ENCODE measurements around the gene MRPL32. TPM values are rescaled to one million over a fixed set of nuclear protein-coding genes. Genes with fewer than 3 reads are reported as not detected.

The MRPL32 gene
- total and polyA plus RNA-seq, 2 of the 13 experiments (the other 11 are each of a cell fraction or from before 2014, with no cell fraction given): 39.0 to 81.2 TPM

- peak within 1 kb of the TSS; percentile 65 for H3K27ac ChIP-seq (ENCODE audit: extremely low read length, insufficient read depth, low read length)
- peaks cover 49% of the 10 kb centered on the region for H3K4me1 ChIP-seq (ENCODE audit: insufficient read depth, low read length)
- CTCF ChIA-PET (ENCODE audit: low intra/inter-chr PET ratio, low total read pairs): no interaction called here
- no peak for FAIRE-seq
- peak; percentile 92 for ATAC-seq
- intact Hi-C loops (cut with micrococcal nuclease; ENCODE audit: unreplicated experiment): loop anchor here (1.0 to 2.0 kb wide), 2 partner anchors 21 to 23 kb away; partner anchors contain the start of genes MRPL32 and PSMA2
- no peaks in the 10 kb centered on the region for H3K79me2 ChIP-seq (ENCODE audit: insufficient read depth, low read length)
- peak within 1 kb of the TSS; percentile 92 for H3K4me2 ChIP-seq (ENCODE audit: low read depth, low read length)
- H3K27me3 ChIP-seq (ENCODE audit: control insufficient read depth in 1 of 2, insufficient read depth in 2 of 2, low read length in 2 of 2): no peaks in the 10 kb centered on the region; a peak in 1 of 5 replicates
- peak; percentile 90 for DNase-seq (ENCODE audit: low spot score)
- in situ Hi-C loops (cut with HindIII; ENCODE audit: extremely low pct_ligation_motif_present, low pct_unique_long_range_greater_than_20kb): no loop called here
- POLR2A ChIA-PET: interaction anchor here (0.6 to 2.1 kb wide), 7 partner anchors 18 to 941 kb away, joined by 3 to 13 read pairs (median 4); partner anchors contain the start of genes MRPL32, PSMA2 and STK17A
- peak within 1 kb of the TSS; percentile 59 to 93 (median 79) for H3K4me3 ChIP-seq (replicated peaks in 1 of 3; ENCODE audit: insufficient read depth in 1 of 3, low read depth in 2 of 3, low read length in 3 of 3)
- H3K36me3 ChIP-seq (replicated peaks in 1 of 2; ENCODE audit: control insufficient read depth in 1 of 2, insufficient read depth in 2 of 2, low read length in 2 of 2): peaks cover 5 to 12% of the 10 kb centered on the region in 2 experiments; a peak in 3 of 5 replicates
- no peaks in the 10 kb centered on the region for H4K20me1 ChIP-seq (ENCODE audit: insufficient read depth, low read length)
- H2AFZ ChIP-seq (ENCODE audit: low read length): peak within 1 kb of the TSS; percentile 78
- WGBS (ENCODE audit: low lambda C conversion rate): 0% methylated on average over 1 of the region's 95 CpGs
- no peaks in the 10 kb centered on the region for H3K9me3 ChIP-seq (ENCODE audit: low read length)
- peak within 1 kb of the TSS; percentile 78 for H3K9ac ChIP-seq (ENCODE audit: insufficient read depth, low read depth, low read length)
- BruUV-seq (replicated peaks): no TSS peak
- TF ChIP-seq TCF12 (IDR thresholded peaks at IDR 0.05): no peak
- no peak for TF ChIP-seq TCF12 (CRISPR knock-in tag; IDR thresholded peaks at IDR 0.05)
- TF ChIP-seq HOXA7 (CRISPR knock-in tag; IDR thresholded peaks at IDR 0.05): no peak
- TF ChIP-seq EED (CRISPR knock-in tag; IDR thresholded peaks at IDR 0.05): no peak; the same call in 1 of the 2 replicates
- no peak for TF ChIP-seq DMTF1 (CRISPR knock-in tag; IDR thresholded peaks at IDR 0.05)
- TF ChIP-seq, protein P1, sequence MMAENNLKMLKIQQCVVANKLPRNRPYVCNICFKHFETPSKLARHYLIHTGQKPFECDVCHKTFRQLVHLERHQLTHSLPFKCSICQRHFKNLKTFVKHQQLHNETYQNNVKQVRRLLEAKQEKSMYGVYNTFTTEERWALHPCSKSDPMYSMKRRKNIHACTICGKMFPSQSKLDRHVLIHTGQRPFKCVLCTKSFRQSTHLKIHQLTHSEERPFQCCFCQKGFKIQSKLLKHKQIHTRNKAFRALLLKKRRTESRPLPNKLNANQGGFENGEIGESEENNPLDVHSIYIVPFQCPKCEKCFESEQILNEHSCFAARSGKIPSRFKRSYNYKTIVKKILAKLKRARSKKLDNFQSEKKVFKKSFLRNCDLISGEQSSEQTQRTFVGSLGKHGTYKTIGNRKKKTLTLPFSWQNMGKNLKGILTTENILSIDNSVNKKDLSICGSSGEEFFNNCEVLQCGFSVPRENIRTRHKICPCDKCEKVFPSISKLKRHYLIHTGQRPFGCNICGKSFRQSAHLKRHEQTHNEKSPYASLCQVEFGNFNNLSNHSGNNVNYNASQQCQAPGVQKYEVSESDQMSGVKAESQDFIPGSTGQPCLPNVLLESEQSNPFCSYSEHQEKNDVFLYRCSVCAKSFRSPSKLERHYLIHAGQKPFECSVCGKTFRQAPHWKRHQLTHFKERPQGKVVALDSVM (CRISPR knock-in tag; IDR thresholded peaks at IDR 0.05): peak; percentile 98
- no peak for TF ChIP-seq ZFYVE20 (CRISPR knock-in tag; IDR thresholded peaks at IDR 0.05; ENCODE audit: borderline replicate concordance, low read depth)
- TF ChIP-seq ZNF605 (CRISPR knock-in tag; IDR thresholded peaks at IDR 0.05): peak; percentile 89
- TF ChIP-seq DNMT1 (CRISPR knock-in tag; IDR thresholded peaks at IDR 0.05): peak; percentile 76; the same call in 1 of the 2 replicates
- TF ChIP-seq HCFC1 (IDR thresholded peaks at IDR 0.05; ENCODE audit: low read depth, low read length): peak; percentile 89
- TF ChIP-seq SALL2 (CRISPR knock-in tag; IDR thresholded peaks at IDR 0.05): peak; percentile 82; the same call in 1 of the 2 replicates
- peak; percentile 57; the same call in 1 of the 2 replicates for TF ChIP-seq ZNF263 (CRISPR knock-in tag; IDR thresholded peaks at IDR 0.05)
- TF ChIP-seq MED1 (CRISPR knock-in tag; IDR thresholded peaks at IDR 0.05): peak; percentile 57; the same call in 1 of the 2 replicates
- TF ChIP-seq ZNF83 (CRISPR knock-in tag; IDR thresholded peaks at IDR 0.05; ENCODE audit: borderline replicate concordance): peak; percentile 94
- TF ChIP-seq CEBPB (IDR thresholded peaks at IDR 0.05; ENCODE audit: borderline replicate concordance, low read depth, low read length): no peak
- TF ChIP-seq GTF2F1 (IDR thresholded peaks at IDR 0.05; ENCODE audit: low read length): no peak
- peak; percentile 86 for TF ChIP-seq KAT8 (CRISPR knock-in tag; IDR thresholded peaks at IDR 0.05)
Measured at GRCh38 chr7:42911454-42912447, 20.4 kb upstream of the MRPL32 start, which contains the start of gene C7orf25. C7orf25 (minus strand) TSS chr7:42912070; CDS start chr7:42910900, 1,170 bp downstream.
